Measurements from ENCODE around the gene RFC3.

- TF ChIP-seq CTCF (IDR thresholded peaks at IDR 0.05) (no peak), POLR2A (IDR thresholded peaks at IDR 0.05) (no peak)
These were observed 28.5 kb downstream of the RFC3 start for GRCh38 chr13:33846303-33847062.

Measured in adrenal gland (tissue), 5 donors.